ENCODE results near the gene PIWIL1. TPM values are rescaled to one million over a fixed set of nuclear protein-coding genes. Genes with fewer than 3 reads are reported as not detected.

PIWIL1 gene
- total RNA-seq, 4 donors from 2014 or later, result 0.55 TPM; not detected in 3

DNA sequence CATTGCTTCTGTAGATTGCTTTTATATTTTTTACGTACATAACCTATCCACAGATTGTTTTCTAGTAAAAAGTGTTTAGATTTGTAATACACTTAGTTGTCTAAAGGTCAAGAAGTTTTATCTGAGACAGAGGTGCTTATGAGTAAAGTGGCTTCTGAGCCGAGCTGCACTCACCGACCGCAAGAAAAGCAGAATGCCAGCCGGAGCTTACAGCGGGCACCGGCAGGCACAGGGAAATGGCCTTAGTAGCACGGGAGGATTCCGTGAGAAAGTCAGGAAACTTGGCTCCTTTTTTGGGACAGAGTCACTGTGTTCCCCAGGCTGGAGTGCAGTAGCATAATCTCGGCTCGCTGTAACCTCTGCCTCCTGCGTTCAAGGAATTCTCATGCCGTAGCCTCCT lies 29.8 kb downstream of the PIWIL1 start:
- in situ Hi-C loops (cut with MboI; ENCODE audit: low pct_ligation_motif_present in 1 of 4, low pct_unique_long_range_greater_than_20kb in 1 of 4, low sequenced_read_pairs in 3 of 4) (no loop called here), intact Hi-C loops (cut with DNase I; ENCODE audit: low total_unique reads) (no loop called here)
- no peaks in the 10 kb centered on the region for H3K9me3 ChIP-seq
- no peak overlapping the region for H3K27ac ChIP-seq
- WGBS, 2 donors (ENCODE audit: low coverage in 1 of 2), result 85 to 97% methylated on average over 1 to 13 of the region's 13 CpGs
- DNase-seq, result no peak
- peaks cover 20% of the 10 kb centered on the region for H3K27me3 ChIP-seq
- H3K4me1 ChIP-seq, result no peaks in the 10 kb centered on the region
- no peaks in the 10 kb centered on the region for H3K36me3 ChIP-seq
- no peak overlapping the region for H3K4me3 ChIP-seq
- TF ChIP-seq POLR2AphosphoS5 (IDR thresholded peaks at IDR 0.05) (no peak), POLR2A (IDR thresholded peaks at IDR 0.05) (no peak), CTCF (IDR thresholded peaks at IDR 0.05) (no peak), EP300 (IDR thresholded peaks at IDR 0.05; ENCODE audit: low read depth) (no peak)

DNA sequence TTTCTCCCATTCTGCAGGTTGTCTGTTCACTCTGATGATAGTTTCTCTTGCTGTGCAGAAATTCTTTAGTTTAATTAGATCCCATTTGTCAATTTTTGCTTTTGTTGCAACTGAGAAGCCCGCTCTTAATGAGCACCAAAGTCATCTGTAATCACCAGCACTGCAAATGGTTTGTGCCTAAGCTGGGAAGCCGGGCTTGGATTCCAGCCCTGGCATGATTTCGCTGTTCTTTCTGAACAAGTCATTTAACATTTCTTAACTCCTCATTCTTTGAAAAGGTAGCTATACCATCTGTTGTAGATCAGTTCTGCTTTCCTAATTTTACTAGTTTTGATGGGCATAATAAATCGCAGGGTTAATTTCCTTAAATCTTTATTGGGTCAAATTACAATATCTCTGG lies 32.1 kb downstream of the PIWIL1 start:
- 72 to 76% methylated on average over 4 of the region's 4 CpGs for WGBS, 2 donors (ENCODE audit: low coverage in 1 of 2)
- Histone ChIP-seq H3K4me1 (no peaks in the 10 kb centered on the region), H3K36me3 (no peaks in the 10 kb centered on the region), H3K27me3 (peaks cover 24% of the 10 kb centered on the region), H3K27ac (no peak overlapping the region), H3K9me3 (no peaks in the 10 kb centered on the region), H3K4me3 (no peak overlapping the region)
- no peak for DNase-seq
- in situ Hi-C loops (cut with MboI; ENCODE audit: low pct_ligation_motif_present in 1 of 4, low pct_unique_long_range_greater_than_20kb in 1 of 4, low sequenced_read_pairs in 3 of 4), result no loop called here
- TF ChIP-seq EP300 (IDR thresholded peaks at IDR 0.05; ENCODE audit: low read depth), result no peak
- TF ChIP-seq POLR2A (IDR thresholded peaks at IDR 0.05), result no peak
- TF ChIP-seq POLR2AphosphoS5 (IDR thresholded peaks at IDR 0.05), result no peak
- TF ChIP-seq CTCF (IDR thresholded peaks at IDR 0.05), result no peak
- intact Hi-C loops (cut with DNase I; ENCODE audit: low total_unique reads), result no loop called here

DNA sequence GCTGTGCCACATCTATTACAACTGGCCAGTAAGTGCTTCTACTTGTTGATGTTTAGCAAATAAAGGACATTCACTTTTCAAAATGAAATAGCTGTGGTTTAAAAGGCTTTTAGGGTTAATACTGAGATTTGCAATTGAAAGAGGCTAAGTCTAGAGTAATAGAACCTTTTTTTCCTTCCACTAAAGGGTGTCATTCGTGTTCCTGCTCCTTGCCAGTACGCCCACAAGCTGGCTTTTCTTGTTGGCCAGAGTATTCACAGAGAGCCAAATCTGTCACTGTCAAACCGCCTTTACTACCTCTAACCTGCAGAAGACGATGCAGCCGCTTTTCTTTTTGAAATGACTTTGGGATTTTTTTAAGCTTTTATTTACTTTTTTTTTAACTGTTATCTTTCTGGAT lies 33.6 kb downstream of the PIWIL1 start:
- DNase-seq, result no peak
- TF ChIP-seq CTCF (IDR thresholded peaks at IDR 0.05), result no peak
- no peak for TF ChIP-seq POLR2AphosphoS5 (IDR thresholded peaks at IDR 0.05)
- no peak for TF ChIP-seq EP300 (IDR thresholded peaks at IDR 0.05; ENCODE audit: low read depth)
- no peak for TF ChIP-seq POLR2A (IDR thresholded peaks at IDR 0.05)
- Histone ChIP-seq H3K4me1 (no peaks in the 10 kb centered on the region), H3K27ac (no peak overlapping the region), H3K4me3 (no peak overlapping the region), H3K27me3 (peaks cover 24% of the 10 kb centered on the region), H3K36me3 (no peaks in the 10 kb centered on the region), H3K9me3 (no peaks in the 10 kb centered on the region)
- intact Hi-C loops (cut with DNase I; ENCODE audit: low total_unique reads), result no loop called here
- in situ Hi-C loops (cut with MboI; ENCODE audit: low pct_ligation_motif_present in 1 of 4, low pct_unique_long_range_greater_than_20kb in 1 of 4, low sequenced_read_pairs in 3 of 4), result no loop called here
- 12 to 24% methylated on average over 5 of the region's 5 CpGs for WGBS, 2 donors (ENCODE audit: low coverage in 1 of 2)

DNA sequence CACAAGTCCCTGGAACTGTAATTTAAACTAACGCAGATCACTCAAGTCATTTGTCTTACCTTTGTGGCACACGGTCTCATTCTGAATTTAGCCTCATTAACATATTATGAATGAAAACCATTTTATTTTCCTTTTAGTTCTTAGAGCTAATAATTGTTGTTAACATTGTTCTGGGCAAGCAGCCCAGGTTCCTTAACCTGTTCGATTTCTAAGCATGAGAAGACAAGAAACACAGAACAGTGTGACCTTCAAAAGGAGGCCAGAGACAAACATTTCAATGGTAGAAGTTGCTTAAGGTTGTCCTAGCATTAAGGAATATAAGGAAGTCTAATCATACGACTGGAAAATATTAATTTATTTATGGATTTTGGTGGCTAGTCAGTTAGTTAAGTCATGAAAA lies 35.2 kb downstream of the PIWIL1 start:
- Histone ChIP-seq H3K4me3 (no peak overlapping the region), H3K27me3 (peaks cover 24% of the 10 kb centered on the region), H3K27ac (no peak overlapping the region), H3K4me1 (no peaks in the 10 kb centered on the region), H3K36me3 (no peaks in the 10 kb centered on the region), H3K9me3 (no peaks in the 10 kb centered on the region)
- in situ Hi-C loops (cut with MboI; ENCODE audit: low pct_ligation_motif_present in 1 of 4, low pct_unique_long_range_greater_than_20kb in 1 of 4, low sequenced_read_pairs in 3 of 4), result no loop called here
- intact Hi-C loops (cut with DNase I; ENCODE audit: low total_unique reads), result no loop called here
- DNase-seq, result no peak
- TF ChIP-seq POLR2A (IDR thresholded peaks at IDR 0.05) (no peak), CTCF (IDR thresholded peaks at IDR 0.05) (no peak), EP300 (IDR thresholded peaks at IDR 0.05; ENCODE audit: low read depth) (no peak), POLR2AphosphoS5 (IDR thresholded peaks at IDR 0.05) (no peak)
- WGBS, 2 donors (ENCODE audit: low coverage in 1 of 2), result 51 to 62% methylated on average over 4 of the region's 4 CpGs

All from transverse colon (tissue), 4 donors.